OCI-LY3 (cell line): ENCODE measurements around the gene CACNA1C.

Experiments
- CTCF ChIP-seq: fragments of 200-600, 300-600 bp; sonication (generic); IDR thresholded peaks from 2 replicates; pipeline ENCODE4 v1.5.1; 2014; ENCODE audit warnings: antibody characterized with exemption, low read length, low read depth
- EZH2phosphoT487 ChIP-seq: fragments of 200-600 bp; shearing (Covaris generic); IDR thresholded peaks from 2 replicates; pipeline ENCODE4 v1.6.1; 2018; ENCODE audit warnings: antibody characterized with exemption, mixed run types, low read depth

GRCh38 chr12:2166696-2167095, 113.9 kb downstream of the CACNA1C start:
- TF ChIP-seq CTCF: no peak
- TF ChIP-seq EZH2phosphoT487: no peak
